CD4-positive, alpha-beta T cell (primary cell): ENCODE data around the gene SRRM1. TPM values are rescaled to one million over a fixed set of nuclear protein-coding genes. Genes with fewer than 3 reads are reported as not detected.

Experiments used
- ATAC-seq: fragments of 200-7000 bp; cut with Tn5 transposase; one replicate; pipeline ENCODE4 v1.10.0; 2022; ENCODE audit warnings: mild to moderate bottlenecking; ENCODE audit not compliant: poor library complexity
- CTCF ChIA-PET: fragments of 350-600 bp; sonication (Branson Sonifier 250); formaldehyde crosslinking; loops from one replicate; lab custom pipeline; 2021; ENCODE audit warnings: antibody characterized with exemption, inconsistent platforms; lab: Charles Lee
- POLR2A ChIA-PET: fragments of 350-600 bp; sonication (Branson Sonifier 250); formaldehyde crosslinking; loops from one replicate; lab custom pipeline; 2021; ENCODE audit warnings: antibody characterized with exemption, inconsistent platforms; lab: Charles Lee
- DNase-seq, 14 experiments: peaks; one replicate each; pipeline ENCODE4 v3.0.0-alpha.2; 2013 to 2020; ENCODE audit warnings: mixed read lengths in 2 of 14
- H3K27ac ChIP-seq, 2 donors: one replicate each; pipeline versions ENCODE4 v1.5.1 to v1.7.0; 2013; ENCODE audit warnings: low read length in 2 of 2, low read depth in 1 of 2, mild to moderate bottlenecking in 1 of 2
- H3K27me3 ChIP-seq, 2 experiments: 1 replicate in 1 of 2; 2 replicates in 1 of 2; pipeline versions ENCODE4 v1.6.1 to v1.7.0; 2013; ENCODE audit warnings: low read length in 2 of 2, control low read depth in 1 of 2, mild to moderate bottlenecking in 1 of 2, moderate library complexity in 1 of 2; ENCODE audit not compliant: insufficient read depth in 2 of 2, control insufficient read depth in 1 of 2
- H3K36me3 ChIP-seq: one replicate; pipeline ENCODE4 v1.6.1; 2013; ENCODE audit warnings: low read length, control low read depth; ENCODE audit not compliant: insufficient read depth
- H3K4me1 ChIP-seq: one replicate; pipeline ENCODE4 v1.6.1; 2013; ENCODE audit warnings: low read length, control low read depth; ENCODE audit not compliant: insufficient read depth
- H3K4me3 ChIP-seq: one replicate; pipeline ENCODE4 v1.5.1; 2013; ENCODE audit warnings: mild to moderate bottlenecking, low read length, moderate library complexity
- H3K9me3 ChIP-seq, 2 experiments: 1 replicate in 1 of 2; 2 replicates in 1 of 2; pipeline versions ENCODE4 v1.6.1 to v1.7.0; 2013; ENCODE audit warnings: low read length in 2 of 2, mild to moderate bottlenecking in 2 of 2, control low read depth in 1 of 2, moderate library complexity in 1 of 2; ENCODE audit not compliant: control insufficient read depth in 1 of 2, insufficient read depth in 1 of 2
- H3K27ac Mint-ChIP-seq: one replicate; pipeline ENCODE4 v1.8.0; 2020; ENCODE audit warnings: mixed read lengths
- H3K27me3 Mint-ChIP-seq: one replicate; pipeline ENCODE4 v1.8.0; 2021; ENCODE audit warnings: mixed read lengths
- H3K36me3 Mint-ChIP-seq: one replicate; pipeline ENCODE4 v1.8.0; 2021; ENCODE audit warnings: low read depth, mixed read lengths
- H3K4me1 Mint-ChIP-seq: one replicate; pipeline ENCODE4 v1.8.0; 2021; ENCODE audit warnings: low read depth, mixed read lengths
- H3K4me3 Mint-ChIP-seq: one replicate; pipeline ENCODE4 v1.8.0; 2020; ENCODE audit warnings: mild to moderate bottlenecking, mixed read lengths
- H3K9me3 Mint-ChIP-seq: one replicate; pipeline ENCODE4 v1.8.0; 2020; ENCODE audit warnings: mixed read lengths
- intact Hi-C, 2 experiments: fragments of 100-400 bp; cut with DNase I in 1 of 2; cut with micrococcal nuclease in 1 of 2; formaldehyde crosslinking; loops; one replicate each; pipeline versions ENCODE4 v1.15.1 to v1.9.0; 2023 to 2025; cut with DNase I, micrococcal nuclease
- total RNA-seq, 174 experiments: library from RNA in 2 of 174; stranded (reverse) in 2 of 174; gene quantifications; one replicate each; pipeline ENCODE4 v1.2.3 and lab custom pipeline; 2021 to 2026
- TF ChIP-seq, protein P1 (sequence below): fragments of 200-600 bp; IDR thresholded peaks from one replicate; pipeline ENCODE4 v1.8.0; 2022; ENCODE audit warnings: antibody characterized with exemption, mild to moderate bottlenecking

SRRM1 gene
- total RNA-seq, 2 experiments from 2014 or later, result 338 to 360 TPM

DNA sequence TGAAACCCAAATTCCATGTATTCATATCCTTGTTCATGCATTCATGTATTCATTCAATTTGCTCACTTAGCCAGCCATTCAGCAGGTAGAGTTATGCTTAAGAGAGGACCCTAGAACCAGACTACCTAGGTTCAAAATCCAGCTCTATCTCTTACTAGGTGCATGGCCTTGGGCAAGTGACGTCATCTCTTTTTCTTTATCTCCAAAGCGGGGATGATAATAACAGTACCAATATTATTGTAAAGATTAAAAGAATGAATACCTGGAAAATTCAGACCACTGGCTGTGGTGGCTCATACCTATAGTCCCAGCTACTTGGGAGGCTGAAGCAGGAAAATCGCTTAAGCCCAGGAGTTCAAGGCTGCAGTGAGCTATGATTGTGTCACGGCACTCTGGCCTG, 68.2 kb downstream of the SRRM1 start:
- intact Hi-C loops, result no loop called here
- H3K36me3 ChIP-seq, result no peaks in the 10 kb centered on the region
- CTCF ChIA-PET, result no interaction called here

DNA sequence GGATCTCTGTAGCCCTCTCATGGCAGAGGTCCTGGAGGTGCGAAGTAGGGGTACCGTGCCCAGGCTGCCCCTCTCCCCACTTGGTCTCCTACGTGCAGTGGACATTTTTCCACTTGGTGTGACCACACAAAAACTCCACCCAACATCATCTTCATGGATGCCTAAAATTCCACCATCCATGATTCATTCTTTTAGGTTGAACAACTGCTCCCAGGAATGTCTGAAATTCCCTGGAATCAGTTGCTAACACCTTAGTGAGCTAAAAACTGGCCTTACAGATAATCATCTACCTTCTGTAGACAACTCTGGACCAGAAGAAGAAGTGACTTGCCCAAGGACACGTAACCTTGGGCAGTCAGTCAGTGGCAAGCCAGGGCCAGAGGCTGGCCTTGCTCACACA, 70.1 kb downstream of the SRRM1 start:
- DNase-seq (no peak), ATAC-seq (no peak)
- ChIA-PET POLR2A (interaction anchor here (0.6 kb wide), 1 partner anchor 54 kb away, joined by 3 read pairs; no protein-coding TSS in a partner anchor), CTCF (no interaction called here)
- Mint-ChIP-seq H3K4me3 (no peak overlapping the region), H3K4me1 (no peaks in the 10 kb centered on the region), H3K27me3 (no peaks in the 10 kb centered on the region), H3K36me3 (no peaks in the 10 kb centered on the region), H3K9me3 (no peaks in the 10 kb centered on the region), H3K27ac (no peak overlapping the region)
- H3K27ac ChIP-seq, result no peak overlapping the region
- no peak overlapping the region for H3K4me3 ChIP-seq
- intact Hi-C loops, result no loop called here
- no peaks in the 10 kb centered on the region for H3K9me3 ChIP-seq
- H3K4me1 ChIP-seq, result peaks cover 8% of the 10 kb centered on the region
- H3K27me3 ChIP-seq, result no peaks in the 10 kb centered on the region
- TF ChIP-seq, protein P1, sequence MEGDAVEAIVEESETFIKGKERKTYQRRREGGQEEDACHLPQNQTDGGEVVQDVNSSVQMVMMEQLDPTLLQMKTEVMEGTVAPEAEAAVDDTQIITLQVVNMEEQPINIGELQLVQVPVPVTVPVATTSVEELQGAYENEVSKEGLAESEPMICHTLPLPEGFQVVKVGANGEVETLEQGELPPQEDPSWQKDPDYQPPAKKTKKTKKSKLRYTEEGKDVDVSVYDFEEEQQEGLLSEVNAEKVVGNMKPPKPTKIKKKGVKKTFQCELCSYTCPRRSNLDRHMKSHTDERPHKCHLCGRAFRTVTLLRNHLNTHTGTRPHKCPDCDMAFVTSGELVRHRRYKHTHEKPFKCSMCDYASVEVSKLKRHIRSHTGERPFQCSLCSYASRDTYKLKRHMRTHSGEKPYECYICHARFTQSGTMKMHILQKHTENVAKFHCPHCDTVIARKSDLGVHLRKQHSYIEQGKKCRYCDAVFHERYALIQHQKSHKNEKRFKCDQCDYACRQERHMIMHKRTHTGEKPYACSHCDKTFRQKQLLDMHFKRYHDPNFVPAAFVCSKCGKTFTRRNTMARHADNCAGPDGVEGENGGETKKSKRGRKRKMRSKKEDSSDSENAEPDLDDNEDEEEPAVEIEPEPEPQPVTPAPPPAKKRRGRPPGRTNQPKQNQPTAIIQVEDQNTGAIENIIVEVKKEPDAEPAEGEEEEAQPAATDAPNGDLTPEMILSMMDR, result no peak
- no peaks in the 10 kb centered on the region for H3K36me3 ChIP-seq

More for the DNA sequence above, 68.2 kb downstream of the SRRM1 start:
- Mint-ChIP-seq H3K36me3 (no peaks in the 10 kb centered on the region), H3K4me3 (no peak overlapping the region), H3K4me1 (no peaks in the 10 kb centered on the region), H3K27ac (no peak overlapping the region), H3K27me3 (no peaks in the 10 kb centered on the region), H3K9me3 (no peaks in the 10 kb centered on the region)
- no peak for DNase-seq
- TF ChIP-seq, protein P1, result no peak
- Histone ChIP-seq H3K27me3 (no peaks in the 10 kb centered on the region), H3K4me1 (peaks cover 8% of the 10 kb centered on the region), H3K4me3 (no peak overlapping the region), H3K9me3 (no peaks in the 10 kb centered on the region), H3K27ac (no peak overlapping the region)
- POLR2A ChIA-PET, result interaction anchor here (1.2 kb wide), 1 partner anchor 23 kb away, joined by 3 read pairs; no protein-coding TSS in a partner anchor
- no peak for ATAC-seq

DNA sequence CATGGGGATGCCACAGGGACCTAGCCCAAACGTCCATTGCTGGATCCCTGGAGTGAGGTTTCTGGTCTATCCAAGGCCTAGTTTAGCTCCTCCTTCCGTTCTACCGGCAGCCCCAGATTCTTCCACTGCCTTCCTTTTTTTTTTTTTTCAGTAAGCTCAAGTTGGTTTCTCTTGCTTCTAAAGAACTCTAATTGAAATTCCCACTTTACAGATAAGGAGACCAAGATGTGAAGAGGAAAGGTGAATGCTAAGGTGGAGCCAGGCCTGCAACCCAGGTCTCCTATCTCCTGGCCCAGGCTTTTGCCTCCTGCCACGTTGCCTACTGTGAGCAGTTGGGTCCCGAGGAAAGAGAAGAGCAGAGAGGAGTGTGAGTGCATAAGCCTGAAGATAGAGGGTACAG, 70.6 kb downstream of the SRRM1 start:
- H3K9me3 ChIP-seq, result no peaks in the 10 kb centered on the region
- H3K27ac ChIP-seq, result no peak overlapping the region
- TF ChIP-seq, protein P1, result no peak
- Mint-ChIP-seq H3K27ac (no peak overlapping the region), H3K4me3 (no peak overlapping the region), H3K4me1 (no peaks in the 10 kb centered on the region), H3K27me3 (no peaks in the 10 kb centered on the region), H3K9me3 (no peaks in the 10 kb centered on the region), H3K36me3 (no peaks in the 10 kb centered on the region)
- POLR2A ChIA-PET, result interaction anchor here (0.6 kb wide), 1 partner anchor 54 kb away, joined by 3 read pairs; no protein-coding TSS in a partner anchor
- no peaks in the 10 kb centered on the region for H3K36me3 ChIP-seq
- no peaks in the 10 kb centered on the region for H3K27me3 ChIP-seq
- H3K4me1 ChIP-seq, result peaks cover 8% of the 10 kb centered on the region
- intact Hi-C loops, result no loop called here
- H3K4me3 ChIP-seq, result no peak overlapping the region
- DNase-seq (no peak), ATAC-seq (no peak)
- CTCF ChIA-PET, result no interaction called here
